OCI-M1 (cell line): ENCODE results near the gene WDR59.
"Not testable (repeated sequence)": the region's sequence is repeated elsewhere in the genome, so short reads cannot be mapped to it uniquely, and the experiment has no call there.

Source experiments
- DNase-seq: peaks from one replicate; lab custom pipeline; 2025; lab: John Stamatoyannopoulos, UW

The WDR59 gene, protein sequence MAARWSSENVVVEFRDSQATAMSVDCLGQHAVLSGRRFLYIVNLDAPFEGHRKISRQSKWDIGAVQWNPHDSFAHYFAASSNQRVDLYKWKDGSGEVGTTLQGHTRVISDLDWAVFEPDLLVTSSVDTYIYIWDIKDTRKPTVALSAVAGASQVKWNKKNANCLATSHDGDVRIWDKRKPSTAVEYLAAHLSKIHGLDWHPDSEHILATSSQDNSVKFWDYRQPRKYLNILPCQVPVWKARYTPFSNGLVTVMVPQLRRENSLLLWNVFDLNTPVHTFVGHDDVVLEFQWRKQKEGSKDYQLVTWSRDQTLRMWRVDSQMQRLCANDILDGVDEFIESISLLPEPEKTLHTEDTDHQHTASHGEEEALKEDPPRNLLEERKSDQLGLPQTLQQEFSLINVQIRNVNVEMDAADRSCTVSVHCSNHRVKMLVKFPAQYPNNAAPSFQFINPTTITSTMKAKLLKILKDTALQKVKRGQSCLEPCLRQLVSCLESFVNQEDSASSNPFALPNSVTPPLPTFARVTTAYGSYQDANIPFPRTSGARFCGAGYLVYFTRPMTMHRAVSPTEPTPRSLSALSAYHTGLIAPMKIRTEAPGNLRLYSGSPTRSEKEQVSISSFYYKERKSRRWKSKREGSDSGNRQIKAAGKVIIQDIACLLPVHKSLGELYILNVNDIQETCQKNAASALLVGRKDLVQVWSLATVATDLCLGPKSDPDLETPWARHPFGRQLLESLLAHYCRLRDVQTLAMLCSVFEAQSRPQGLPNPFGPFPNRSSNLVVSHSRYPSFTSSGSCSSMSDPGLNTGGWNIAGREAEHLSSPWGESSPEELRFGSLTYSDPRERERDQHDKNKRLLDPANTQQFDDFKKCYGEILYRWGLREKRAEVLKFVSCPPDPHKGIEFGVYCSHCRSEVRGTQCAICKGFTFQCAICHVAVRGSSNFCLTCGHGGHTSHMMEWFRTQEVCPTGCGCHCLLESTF

DNA sequence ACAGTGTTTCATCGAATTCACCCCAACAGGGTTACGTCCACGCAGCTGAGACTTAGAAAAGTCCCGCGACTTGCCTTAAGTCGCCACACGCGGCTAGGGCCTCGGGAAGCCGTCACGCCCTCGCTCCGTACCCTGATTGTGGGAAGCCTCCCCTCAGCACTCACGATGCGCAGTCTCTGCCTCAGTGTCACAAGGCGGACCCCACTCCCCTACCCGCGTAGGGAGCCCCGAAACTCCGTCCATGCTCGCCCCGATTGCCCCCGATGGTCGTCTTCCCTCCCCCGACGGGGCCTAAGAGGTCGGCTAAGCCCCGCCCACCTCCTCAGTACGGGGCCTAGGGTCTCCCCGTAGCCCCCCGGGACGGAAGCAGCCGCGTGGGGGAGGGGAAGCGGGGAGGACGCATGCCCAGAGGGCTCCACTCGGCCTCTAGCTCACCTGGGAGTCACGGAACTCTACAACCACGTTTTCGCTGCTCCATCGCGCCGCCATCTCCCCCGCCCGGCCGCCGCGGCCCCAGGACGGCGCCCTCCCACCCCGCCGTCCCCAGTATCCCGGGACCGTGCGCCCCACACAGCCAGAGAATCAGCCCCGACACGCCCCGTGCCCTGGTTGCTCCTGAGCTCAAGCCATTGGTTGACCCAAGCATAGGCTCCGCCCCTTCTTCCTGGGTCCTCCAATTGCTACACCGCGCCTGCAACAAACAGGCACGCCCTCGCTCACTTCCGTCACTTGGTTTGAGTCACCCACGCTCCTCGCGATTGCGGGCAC lies at the start of gene WDR59:
WDR59 (minus strand) TSS at position 595 of the 768 bp plus-strand sequence; CDS start at position 489, 106 bp downstream.
- peak; percentile 99 for DNase-seq

DNA sequence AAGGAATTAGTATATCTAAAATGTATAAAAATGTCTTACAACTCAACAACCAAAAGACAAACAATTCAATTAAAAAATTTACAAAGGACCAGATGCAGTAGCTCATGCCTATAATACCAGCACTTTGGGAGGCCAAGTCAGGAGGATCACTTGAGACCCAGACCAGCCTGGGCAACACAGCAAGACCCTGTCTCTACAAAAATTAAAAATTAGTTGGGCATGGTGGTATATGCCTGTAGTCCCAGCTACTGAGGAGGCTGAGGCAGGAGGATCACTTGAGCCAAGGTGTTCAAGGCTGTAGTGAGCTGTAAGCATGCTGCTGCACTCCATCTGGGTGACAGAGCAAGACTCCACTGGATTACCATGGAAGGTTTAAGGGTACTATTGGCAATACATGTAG lies 47.7 kb upstream of the WDR59 start:
- no peak for DNase-seq

DNA sequence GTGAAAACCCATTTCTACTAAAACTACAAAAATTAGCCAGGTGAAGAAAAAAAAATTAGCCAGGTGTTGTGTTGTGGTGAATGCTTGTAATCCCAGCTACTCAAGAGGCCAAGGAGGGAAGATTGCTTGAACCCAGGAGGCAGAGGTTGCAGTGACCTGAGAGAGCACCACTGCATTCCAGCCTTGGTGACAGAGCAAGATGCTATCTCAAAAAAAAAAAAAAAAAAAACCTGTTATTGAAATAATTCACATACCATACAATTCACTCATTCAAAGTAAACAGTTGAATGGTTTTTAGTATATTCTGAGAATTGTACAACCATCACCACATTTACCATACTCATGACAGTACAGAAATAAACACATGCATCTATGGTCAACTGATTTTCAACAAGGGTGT lies 44.9 kb upstream of the WDR59 start:
- no peak for DNase-seq

DNA sequence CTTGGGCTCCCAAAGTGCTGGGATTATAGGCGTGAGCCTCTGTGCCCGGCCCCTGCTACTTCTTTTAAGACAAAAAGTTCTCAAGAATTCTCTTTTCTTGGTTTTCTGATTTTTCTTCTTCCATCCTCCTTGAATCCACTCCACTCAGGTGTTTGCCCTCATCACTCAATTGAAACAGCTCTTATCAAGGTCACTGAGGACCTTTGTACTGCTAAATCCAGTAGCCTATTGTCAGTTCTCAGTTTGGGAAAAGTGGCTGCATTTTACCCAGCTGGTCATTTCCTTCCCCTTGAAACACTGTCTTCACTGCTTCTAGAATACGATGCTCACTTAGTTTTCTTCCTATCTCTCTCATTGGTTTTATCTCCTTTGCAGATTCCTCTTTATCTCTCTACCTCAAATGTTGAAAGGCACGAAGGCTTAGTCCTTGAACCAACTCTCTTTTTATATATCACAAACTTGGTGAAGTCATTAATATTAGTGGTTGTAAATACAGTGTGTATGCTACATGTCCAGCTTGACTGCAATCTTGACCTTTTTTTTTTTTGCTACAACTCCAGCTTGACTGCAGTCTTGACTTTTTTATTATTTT lies 43.7 kb upstream of the WDR59 start:
- DNase-seq: no peak

DNA sequence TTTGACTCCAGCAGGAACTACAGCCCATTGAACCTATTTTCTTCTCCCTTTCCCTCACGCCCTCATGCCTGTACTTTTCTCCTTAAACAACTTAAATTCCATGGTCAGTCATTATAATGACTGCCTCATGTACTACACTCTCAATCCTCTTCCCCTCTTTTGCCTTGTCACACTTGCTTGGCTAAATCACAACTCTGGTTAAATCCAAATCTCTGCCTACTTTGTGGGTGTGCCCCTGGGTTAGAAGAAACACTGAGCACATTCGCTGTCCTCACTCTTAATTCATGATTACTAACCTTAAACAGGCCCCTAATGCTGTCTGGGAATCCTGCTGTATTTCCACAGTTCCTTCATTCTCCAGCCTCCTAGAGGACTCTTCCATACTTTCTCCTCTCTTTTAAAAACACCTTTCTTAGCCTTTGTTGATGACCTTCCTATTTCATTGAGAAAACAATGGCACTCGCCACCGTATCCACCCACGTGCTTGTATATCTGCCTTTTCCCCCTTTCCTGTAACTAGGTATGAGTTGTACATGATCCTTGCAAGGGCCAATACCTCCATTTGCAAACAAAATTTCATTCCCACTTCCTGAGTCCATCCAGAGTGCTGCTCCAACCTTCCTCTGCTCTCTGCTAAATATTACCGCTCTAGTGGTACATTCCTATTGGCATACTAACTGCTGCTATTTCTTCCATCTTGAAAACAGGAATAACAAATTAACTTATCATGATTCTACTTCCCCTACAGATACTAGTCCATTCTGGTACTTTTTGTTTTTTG lies 42.8 kb upstream of the WDR59 start:
- DNase-seq: no peak

DNA sequence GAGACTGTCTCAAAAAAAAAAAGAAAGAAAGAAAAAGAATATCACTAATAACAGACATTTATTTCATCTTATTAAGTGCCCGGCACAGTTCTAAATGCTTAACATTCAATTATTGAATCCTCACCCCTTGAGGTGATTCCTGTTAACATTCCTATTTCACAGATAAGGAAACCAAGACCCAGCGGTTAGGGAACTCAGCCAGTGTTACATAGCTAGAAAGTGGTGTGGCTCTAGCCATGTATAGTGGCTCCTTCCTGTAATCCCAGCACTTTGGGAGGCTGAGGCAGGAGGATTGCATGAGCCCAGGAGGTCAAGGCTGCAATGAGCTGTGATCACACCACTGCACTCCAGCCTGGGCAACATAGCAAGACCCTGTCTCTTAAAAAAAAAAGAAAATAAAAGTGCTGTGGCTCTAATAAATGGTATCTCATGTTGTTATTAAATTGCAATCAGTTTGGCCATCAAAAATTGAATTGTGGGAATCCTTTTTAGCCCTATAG lies 42.0 kb upstream of the WDR59 start:
- DNase-seq: no peak

DNA sequence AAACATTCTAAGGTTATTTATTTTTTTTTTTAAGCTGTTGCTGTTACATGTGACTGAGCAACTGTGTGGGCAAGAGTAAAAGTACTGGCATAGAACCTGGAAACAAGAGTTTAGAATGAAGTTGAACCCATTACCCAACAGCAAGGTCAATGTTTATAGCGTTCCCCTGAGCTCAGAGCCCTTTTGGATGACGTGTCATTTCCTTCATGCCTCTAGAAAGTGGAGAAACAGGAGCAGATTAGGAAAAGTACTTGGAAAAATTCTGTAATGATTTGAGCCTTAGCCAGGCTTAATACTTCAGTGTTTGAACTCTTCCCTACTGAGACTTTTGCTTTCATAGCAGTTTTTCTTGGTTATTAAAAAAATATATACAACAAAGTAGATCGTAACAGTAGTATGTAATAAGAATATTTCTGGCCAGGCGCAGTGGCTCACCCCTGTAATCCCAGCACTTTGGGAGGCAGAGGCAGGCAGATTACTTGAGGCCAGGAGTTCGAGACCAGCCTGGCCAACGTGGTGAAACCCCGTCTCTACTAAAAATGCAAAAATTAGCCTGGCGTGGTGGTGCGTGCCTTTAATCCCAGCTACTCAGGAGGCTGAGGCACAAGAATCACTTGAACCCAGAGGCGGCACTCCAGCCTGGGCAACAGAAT lies 41.4 kb upstream of the WDR59 start:
- not testable (repeated sequence) for DNase-seq

DNA sequence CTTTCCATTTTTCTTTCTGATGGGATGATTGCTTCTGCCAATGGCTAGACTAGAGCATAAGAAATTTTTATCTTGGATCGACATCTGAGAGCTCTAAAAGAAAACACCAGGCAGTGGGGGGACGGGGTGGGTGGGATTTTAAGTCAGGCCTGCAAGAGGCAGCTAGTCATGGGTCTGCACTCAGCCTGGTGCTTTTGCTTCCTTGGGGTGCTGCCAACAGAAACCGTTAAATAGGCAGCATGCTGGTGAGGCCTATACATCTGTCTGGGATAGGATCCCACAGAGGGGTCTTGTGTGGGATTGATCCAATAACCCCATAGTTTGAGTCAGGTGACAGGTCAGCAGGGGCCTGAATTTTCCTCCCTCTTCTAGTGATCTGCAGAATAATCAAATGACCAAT lies 40.8 kb upstream of the WDR59 start:
- peak; percentile 59 for DNase-seq

DNA sequence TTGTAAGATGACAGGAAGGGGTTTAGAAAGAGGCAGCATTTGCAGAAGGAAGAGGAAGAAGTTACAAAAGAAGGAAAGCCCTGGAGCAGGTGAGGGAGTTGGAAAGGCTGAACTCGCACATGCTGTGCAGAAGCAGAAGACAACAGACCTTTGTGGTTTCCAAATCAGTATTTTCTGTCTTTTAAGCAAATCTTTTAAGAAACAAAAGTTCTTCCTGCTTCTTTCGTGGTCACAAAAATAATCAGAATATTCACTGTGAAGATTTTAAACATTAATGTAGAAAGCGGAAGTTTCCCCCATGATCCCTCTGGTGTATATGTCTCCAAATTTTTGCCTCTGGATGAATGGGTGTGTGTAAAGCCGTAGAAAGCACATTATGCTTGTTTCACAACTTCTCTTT lies 39.7 kb upstream of the WDR59 start:
- DNase-seq: no peak

DNA sequence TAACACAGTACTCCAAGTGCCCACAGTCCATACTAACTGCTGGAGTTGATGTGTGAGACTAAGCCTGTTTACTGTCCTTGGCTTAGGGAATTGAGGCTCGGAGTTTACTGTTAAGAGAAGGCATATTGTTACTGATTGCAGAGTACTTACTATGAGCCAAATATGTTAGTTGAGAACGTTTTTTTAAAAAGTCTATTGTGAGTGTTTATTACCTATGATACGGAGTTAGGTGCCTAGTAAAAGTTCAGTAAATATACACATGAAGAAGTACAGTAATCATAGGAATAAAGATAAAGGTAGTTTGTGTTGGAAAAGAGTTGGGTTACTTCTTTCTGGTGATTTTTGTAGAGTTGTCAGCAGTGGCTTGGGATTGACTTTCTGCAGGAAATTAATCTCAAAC lies 39.3 kb upstream of the WDR59 start:
- DNase-seq: no peak

DNA sequence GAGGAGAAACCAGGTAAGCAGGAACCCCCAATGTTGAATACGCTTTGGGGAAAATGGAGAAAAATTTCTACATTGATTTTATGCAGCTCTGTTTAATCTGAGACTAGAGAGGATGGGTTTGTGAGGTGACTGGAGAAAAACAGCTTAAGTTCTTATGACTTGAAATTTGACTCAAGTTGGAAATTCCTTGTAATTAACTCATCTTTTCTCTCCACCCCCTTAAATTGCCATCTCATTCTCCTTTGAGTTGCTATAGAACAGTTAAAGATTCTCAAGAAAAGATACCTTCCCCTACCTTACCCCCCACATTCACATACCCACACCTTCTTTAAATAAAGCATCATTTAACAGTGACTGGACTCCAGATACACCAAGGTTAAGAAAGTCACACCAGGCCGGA lies 38.1 kb upstream of the WDR59 start:
- no peak for DNase-seq

DNA sequence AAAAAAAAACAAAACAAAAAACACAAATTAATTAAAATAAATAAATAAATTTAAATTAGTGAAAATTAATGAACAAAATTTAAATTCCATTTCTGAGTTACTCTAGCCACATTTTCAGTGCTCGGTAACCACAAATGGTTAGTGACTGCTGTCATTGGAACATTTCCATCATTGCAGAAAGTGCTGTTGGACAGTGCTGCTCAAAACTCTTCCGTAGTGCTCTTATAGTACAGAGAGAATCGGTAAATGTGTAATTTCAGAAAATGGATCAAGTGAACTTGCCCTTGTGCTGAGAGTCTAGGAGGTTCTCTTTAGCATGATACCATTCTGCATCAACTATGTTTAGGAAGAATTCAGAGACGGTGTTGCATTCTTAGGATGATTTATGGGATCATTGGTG lies 37.6 kb upstream of the WDR59 start:
- no peak for DNase-seq

DNA sequence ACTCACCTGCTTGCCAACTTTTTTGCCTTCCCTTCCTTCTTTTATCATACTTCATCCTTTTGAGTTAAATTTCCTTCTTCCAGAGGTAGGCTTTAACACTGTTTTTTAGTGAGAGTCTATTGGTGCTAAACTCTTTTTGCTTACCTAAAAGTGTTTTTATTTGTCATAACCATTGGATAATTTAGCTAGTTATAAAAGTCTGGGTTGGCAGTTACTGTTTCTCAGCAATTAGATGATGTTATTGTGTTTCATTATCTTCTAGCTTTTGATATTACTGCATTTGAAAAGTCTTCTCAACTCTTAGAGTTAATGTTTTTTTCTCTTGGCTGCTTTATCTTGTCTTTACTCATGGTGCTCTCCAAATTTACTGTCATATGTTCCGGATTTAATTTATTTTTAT lies 36.5 kb upstream of the WDR59 start:
- no peak for DNase-seq

DNA sequence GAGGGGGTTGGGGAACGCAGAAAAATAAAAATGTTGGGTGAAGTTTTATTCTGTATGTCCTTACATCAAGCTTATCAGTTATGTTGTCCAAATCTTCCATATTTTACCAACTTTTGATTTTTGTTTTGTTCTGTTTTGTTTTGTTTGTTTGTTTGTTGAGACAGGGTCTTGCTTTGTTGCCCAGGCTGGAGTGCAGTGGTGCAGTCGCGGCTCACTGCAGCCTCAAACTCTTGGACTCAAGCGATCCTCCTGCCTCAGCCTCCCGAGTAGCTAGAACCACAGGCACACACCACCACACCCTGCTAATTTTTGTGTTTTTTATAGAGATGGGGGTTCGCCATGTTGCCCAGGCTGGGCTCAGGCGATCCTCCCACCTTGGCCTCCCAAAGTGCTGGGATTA lies 34.7 kb upstream of the WDR59 start:
- no peak for DNase-seq

DNA sequence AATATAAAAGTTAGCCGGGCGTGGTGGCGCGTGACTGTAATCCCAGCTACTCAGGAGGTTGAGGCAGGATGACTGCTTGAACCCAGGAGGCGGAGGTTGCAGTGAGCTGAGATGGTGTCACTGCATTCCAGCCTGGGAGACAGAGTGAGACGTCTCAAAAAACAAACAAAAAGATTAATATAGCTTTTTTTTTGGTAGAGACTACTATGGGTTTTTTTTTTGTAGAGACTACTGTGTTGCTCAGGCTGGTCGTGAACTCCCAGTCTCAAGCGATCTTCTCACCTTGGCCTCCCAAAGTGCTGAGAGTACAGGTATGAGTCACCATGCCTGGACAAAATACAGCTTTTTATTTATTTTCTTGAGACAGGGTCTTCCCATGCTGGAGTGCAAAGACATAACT lies 34.1 kb upstream of the WDR59 start:
- DNase-seq: no peak

DNA sequence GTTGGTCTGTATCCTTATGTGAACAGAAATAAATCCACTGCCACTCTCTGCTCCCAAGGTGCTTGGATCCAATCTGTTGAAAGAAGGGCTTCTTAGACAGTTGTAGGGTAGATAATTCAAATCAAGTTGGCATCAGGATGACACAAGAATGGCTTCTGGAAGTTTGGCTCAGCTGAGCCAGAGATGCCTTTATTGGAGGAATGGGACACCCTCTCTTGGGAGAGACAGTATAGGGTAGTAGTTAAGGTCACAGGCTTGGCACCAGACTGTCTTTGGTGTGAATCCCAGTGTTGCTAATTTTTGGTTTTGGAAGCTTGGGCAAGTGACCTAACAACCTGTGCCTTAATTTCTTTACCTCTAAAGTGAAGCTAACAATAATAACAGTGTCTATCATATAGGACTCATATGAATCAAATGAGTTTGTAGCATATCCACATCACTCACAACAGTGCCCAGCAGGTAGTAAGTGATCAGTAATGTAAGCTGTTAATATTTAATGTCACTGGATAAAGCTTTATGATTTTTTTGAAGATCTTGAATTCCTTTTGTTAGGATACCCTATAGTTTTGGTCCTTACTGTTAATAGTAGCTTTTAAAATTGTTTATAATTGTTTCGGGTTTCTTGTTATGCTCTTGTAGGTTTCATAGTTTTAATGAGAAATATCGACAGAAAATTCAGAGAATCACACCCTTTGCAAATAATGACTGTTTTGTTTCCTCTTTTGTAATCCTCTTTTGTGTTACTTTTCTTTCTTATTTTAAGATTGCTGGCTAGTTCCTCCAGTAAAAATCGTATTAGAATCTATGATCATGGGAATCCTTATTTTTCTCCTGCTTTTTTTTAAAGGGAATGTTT lies 33.0 kb upstream of the WDR59 start:
- DNase-seq: no peak

DNA sequence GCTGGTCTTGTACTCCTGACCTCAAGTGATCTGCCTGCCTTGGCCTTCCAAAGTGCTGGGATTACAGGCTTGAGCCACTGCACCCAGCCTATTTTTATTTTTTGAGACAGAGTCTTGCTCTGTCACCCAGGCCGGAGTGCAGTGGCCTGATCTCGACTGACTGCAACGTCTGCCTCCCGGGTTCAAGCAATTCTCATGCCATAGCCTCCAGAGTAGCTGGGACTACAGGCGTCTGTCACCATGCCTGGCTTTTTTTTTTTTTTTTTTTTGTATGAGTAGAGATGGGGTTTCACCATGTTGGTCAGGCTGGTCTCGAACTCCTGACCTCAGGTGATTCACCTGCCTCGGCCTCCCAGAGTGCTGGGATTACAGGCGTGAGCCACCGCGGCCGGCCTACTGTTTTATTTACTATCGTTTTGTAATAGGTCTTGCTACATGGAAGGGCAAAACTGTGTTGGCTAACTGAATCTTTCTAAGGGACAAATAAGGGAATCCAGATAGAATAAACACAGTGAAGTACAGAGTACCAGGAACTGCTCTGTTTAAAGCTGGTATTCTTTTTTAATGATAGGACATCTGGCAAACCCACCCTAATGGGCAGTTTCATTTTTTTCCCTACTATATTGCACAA lies 31.6 kb upstream of the WDR59 start:
- not testable (repeated sequence) for DNase-seq

DNA sequence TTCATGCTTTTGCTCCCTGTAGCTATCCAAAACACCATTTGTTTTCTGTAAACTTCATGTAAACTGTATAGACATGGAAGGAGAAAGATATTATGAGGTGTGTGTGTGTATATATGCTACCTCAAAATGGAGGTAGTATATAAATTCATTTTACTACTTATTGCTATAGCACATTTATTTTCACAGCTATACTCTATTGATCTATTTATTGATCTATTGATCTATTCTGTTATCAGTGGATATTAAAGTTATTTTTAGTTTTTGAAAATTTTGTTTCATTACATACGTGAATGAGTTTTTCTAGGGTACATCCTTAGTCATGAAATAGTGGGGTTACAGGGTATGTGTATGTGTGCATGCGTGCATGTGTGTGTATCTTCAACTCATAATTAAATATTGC lies 29.4 kb upstream of the WDR59 start:
- no peak for DNase-seq

DNA sequence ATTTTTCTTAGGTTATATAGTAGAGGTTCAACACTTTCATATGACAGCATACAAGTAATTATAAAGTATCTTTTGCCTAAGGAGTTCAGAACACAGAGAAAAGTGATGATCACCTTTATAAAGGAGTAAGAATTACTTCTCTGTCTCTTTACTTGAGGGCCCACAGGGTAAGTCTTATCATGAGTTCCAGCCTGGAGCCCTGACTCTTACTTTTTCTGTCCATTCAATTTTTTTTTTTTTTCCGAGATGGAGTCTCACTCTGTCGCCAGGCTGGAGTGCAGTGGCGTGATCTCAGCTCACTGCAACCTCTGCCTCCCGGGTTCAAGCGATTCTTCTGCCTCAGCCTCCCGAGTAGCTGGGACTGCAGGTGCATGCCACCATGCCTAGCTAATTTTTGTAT lies 28.2 kb upstream of the WDR59 start:
- not testable (repeated sequence) for DNase-seq
